Measurements from ENCODE around the gene HPGD. TPM values are rescaled to one million over a fixed set of nuclear protein-coding genes. Genes with fewer than 3 reads are reported as not detected.

Gene HPGD
- total and polyA plus RNA-seq, 2 of the 4 experiments (the other 2 are of a cell fraction) = not detected

- no peaks in the 10 kb centered on the region for H3K4me1 ChIP-seq (ENCODE audit: control insufficient read depth, insufficient read depth, low read length)
- no peak overlapping the region for H2AK5ac ChIP-seq (ENCODE audit: low read depth, low read length)
- dilution Hi-C loops (cut with HindIII; ENCODE audit: low sequenced_read_pairs, unreplicated experiment) (no loop called here), in situ Hi-C loops (cut with MboI; ENCODE audit: low sequenced_read_pairs) (no loop called here), intact Hi-C loops (cut with micrococcal nuclease) (no loop called here)
- no peak overlapping the region for H4K91ac ChIP-seq (ENCODE audit: insufficient read depth, low read depth, low read length)
- ChIA-PET POLR2A (ENCODE audit: unreplicated experiment) (no interaction called here), CTCF (no interaction called here)
- H2BK5ac ChIP-seq (ENCODE audit: low read depth, low read length, poor library complexity, severe bottlenecking) = no peak overlapping the region
- TF ChIP-seq CEBPB (IDR thresholded peaks at IDR 0.05; ENCODE audit: low read depth, low read length) (no peak), USF2 (IDR thresholded peaks at IDR 0.05; ENCODE audit: low read depth, low read length) (no peak), BHLHE40 (IDR thresholded peaks at IDR 0.05; ENCODE audit: low read depth, low read length) (no peak), MAFK (IDR thresholded peaks at IDR 0.05; ENCODE audit: low read depth, low read length) (no peak), MXI1 (IDR thresholded peaks at IDR 0.05; ENCODE audit: borderline replicate concordance, low read depth, low read length) (no peak), RAD21 (IDR thresholded peaks at IDR 0.05; ENCODE audit: low read length) (no peak), FOS (IDR thresholded peaks at IDR 0.05; ENCODE audit: low read depth, low read length) (no peak), CTCF (conservative IDR thresholded peaks at IDR 0.05; ENCODE audit: low read depth, low read length) (no peak)
- TF ChIP-seq, protein P1, sequence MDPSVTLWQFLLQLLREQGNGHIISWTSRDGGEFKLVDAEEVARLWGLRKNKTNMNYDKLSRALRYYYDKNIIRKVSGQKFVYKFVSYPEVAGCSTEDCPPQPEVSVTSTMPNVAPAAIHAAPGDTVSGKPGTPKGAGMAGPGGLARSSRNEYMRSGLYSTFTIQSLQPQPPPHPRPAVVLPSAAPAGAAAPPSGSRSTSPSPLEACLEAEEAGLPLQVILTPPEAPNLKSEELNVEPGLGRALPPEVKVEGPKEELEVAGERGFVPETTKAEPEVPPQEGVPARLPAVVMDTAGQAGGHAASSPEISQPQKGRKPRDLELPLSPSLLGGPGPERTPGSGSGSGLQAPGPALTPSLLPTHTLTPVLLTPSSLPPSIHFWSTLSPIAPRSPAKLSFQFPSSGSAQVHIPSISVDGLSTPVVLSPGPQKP (IDR thresholded peaks at IDR 0.05; ENCODE audit: borderline replicate concordance, low read depth, low read length) = no peak
- no peak overlapping the region for H4K5ac ChIP-seq (ENCODE audit: low read depth, low read length)
- H3K4ac ChIP-seq (ENCODE audit: low read depth, low read length) = no peak overlapping the region
- H2BK15ac ChIP-seq (ENCODE audit: low read depth, low read length) = no peak overlapping the region
- H3K9me1 ChIP-seq (ENCODE audit: insufficient read depth, low read length) = no peaks in the 10 kb centered on the region
- no peak overlapping the region for H3K23ac ChIP-seq (ENCODE audit: low read depth, low read length)
- no peaks in the 10 kb centered on the region for H4K20me1 ChIP-seq (ENCODE audit: insufficient read depth, low read length)
- H3K9ac ChIP-seq (ENCODE audit: low read depth, low read length) = no peak overlapping the region
- H4K8ac ChIP-seq (ENCODE audit: low read depth in 2 of 2, low read length in 2 of 2) = no peak overlapping the region
- H2AFZ ChIP-seq (replicated peaks; ENCODE audit: low read length, poor library complexity) = no peak overlapping the region
- H2AK9ac ChIP-seq (replicated peaks; ENCODE audit: low read depth, low read length, poor library complexity) = no peak overlapping the region
- no TSS peak for BruUV-seq (replicated peaks)
- H3K27me3 ChIP-seq (ENCODE audit: control insufficient read depth, insufficient read depth, low read length) = no peaks in the 10 kb centered on the region
- no peak overlapping the region for H3K4me2 ChIP-seq (ENCODE audit: low read depth, low read length)
- no peak for DNase-seq
- no peak overlapping the region for H2BK120ac ChIP-seq (ENCODE audit: low read depth, low read length)
- H3K27ac ChIP-seq (ENCODE audit: insufficient read depth, low read length) = no peak overlapping the region
- no peak overlapping the region for H2BK20ac ChIP-seq (ENCODE audit: low read depth, low read length)
- no peak overlapping the region for H3K18ac ChIP-seq (ENCODE audit: low read depth, low read length)
- ATAC-seq (ENCODE audit: low read depth) = no peak
- no peak overlapping the region for H3K4me3 ChIP-seq (ENCODE audit: insufficient read depth, low read depth, low read length)
- no peaks in the 10 kb centered on the region for H3K36me3 ChIP-seq (ENCODE audit: control insufficient read depth, insufficient read depth, low read length)
- no peaks in the 10 kb centered on the region; the same call in 1 of the 2 replicates for H3K9me3 ChIP-seq (ENCODE audit: control insufficient read depth, insufficient read depth, low read length)
- H3K14ac ChIP-seq (replicated peaks; ENCODE audit: low read depth, low read length) = no peak overlapping the region
- no peaks in the 10 kb centered on the region for H3K79me1 ChIP-seq (ENCODE audit: low read depth in 1 of 2, low read length in 2 of 2)
- H3K56ac ChIP-seq (ENCODE audit: extremely low read depth, insufficient read depth, low read length) = no peak overlapping the region
These were observed 10.2 kb upstream of the HPGD start for GRCh38 chr4:174532445-174532844.
